ENCODE results near the gene C1RL.

DNA sequence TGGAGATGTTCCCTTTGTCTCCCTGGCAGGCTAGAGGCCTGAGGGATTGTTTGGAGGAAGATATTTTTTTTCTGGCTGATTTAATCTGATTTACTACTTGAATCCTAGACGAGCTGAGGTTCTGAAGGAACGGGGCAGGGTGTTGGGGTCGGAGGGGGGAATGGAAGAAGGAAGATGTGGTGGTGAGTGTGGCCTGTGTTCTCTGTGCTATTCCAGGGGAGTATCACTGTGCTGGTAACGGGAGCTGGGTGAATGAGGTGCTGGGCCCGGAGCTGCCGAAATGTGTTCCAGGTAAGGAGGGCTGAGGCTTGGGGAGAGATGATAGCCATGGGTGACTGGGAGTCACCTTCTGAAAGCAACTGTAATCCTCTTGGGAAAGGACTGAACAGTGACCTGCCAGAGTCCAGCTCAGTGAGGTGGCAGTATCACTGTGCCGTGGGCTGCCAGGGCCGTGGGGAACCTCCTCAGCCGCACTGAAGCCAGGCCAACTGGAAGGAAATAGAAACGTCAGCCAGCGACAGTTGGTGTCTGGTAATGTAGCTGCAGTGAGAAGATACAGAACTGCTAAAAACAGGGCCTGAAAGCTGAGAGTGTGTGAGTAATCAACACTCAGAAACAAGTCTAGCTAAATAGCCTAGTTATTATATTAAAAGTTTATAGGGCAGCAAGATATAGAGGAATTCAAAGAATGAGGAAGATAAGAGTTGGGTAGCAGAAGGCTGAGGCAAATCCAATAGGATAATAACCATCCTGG, 40.6 kb downstream of the C1RL start:
- TF ChIP-seq, protein P1, sequence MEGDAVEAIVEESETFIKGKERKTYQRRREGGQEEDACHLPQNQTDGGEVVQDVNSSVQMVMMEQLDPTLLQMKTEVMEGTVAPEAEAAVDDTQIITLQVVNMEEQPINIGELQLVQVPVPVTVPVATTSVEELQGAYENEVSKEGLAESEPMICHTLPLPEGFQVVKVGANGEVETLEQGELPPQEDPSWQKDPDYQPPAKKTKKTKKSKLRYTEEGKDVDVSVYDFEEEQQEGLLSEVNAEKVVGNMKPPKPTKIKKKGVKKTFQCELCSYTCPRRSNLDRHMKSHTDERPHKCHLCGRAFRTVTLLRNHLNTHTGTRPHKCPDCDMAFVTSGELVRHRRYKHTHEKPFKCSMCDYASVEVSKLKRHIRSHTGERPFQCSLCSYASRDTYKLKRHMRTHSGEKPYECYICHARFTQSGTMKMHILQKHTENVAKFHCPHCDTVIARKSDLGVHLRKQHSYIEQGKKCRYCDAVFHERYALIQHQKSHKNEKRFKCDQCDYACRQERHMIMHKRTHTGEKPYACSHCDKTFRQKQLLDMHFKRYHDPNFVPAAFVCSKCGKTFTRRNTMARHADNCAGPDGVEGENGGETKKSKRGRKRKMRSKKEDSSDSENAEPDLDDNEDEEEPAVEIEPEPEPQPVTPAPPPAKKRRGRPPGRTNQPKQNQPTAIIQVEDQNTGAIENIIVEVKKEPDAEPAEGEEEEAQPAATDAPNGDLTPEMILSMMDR (conservative IDR thresholded peaks at IDR 0.05; ENCODE audit: low read length) = no peak
- no peak for TF ChIP-seq EZH2phosphoT487 (IDR thresholded peaks at IDR 0.05; ENCODE audit: borderline replicate concordance, low read depth, low read length)
